ENCODE data around the gene PDCD10. TPM values are rescaled to one million over a fixed set of nuclear protein-coding genes. Genes with fewer than 3 reads are reported as not detected.

The PDCD10 gene
- total RNA-seq, 1 donor from 2014 or later: 34.6 TPM

GRCh38 chr3:167649746-167650145 is 84.9 kb downstream of the PDCD10 start:
- Mint-ChIP-seq H3K27me3 (ENCODE audit: low read depth) (no peaks in the 10 kb centered on the region), H3K4me3 (no peak overlapping the region), H3K27ac (ENCODE audit: unreplicated experiment) (no peak overlapping the region), H3K4me1 (peaks cover 10% of the 10 kb centered on the region), H3K9me3 (peaks cover 5% of the 10 kb centered on the region), H3K36me3 (ENCODE audit: low read depth) (peaks cover 11% of the 10 kb centered on the region)
- DNase-seq (ENCODE audit: low read depth, low spot score): no peak
- TF ChIP-seq CTCF (conservative IDR thresholded peaks at IDR 0.05): no peak

- Mint-ChIP-seq H3K36me3 (ENCODE audit: low read depth) (peaks cover 13% of the 10 kb centered on the region), H3K4me3 (no peak overlapping the region)
These were observed 90.1 kb downstream of the PDCD10 start for GRCh38 chr3:167644611-167645010.

More at GRCh38 chr3:167644611-167645010, 90.1 kb downstream of the PDCD10 start:
- Mint-ChIP-seq H3K27me3 (ENCODE audit: low read depth) (no peaks in the 10 kb centered on the region), H3K4me1 (no peaks in the 10 kb centered on the region), H3K9me3 (peaks cover 5% of the 10 kb centered on the region), H3K27ac (ENCODE audit: unreplicated experiment) (no peak overlapping the region)
- DNase-seq (ENCODE audit: low read depth, low spot score): no peak
- no peak for TF ChIP-seq CTCF (conservative IDR thresholded peaks at IDR 0.05)

Other genes starting within 250 kb of the PDCD10 start
- 3.5 and 5.4 TPM in 2 replicates for gene WDR49, start 81.0 kb downstream of the PDCD10 start, total RNA-seq
- 1.0 TPM in 2 replicates for gene SERPINI1, start 829 bp upstream of the PDCD10 start, total RNA-seq